Middle frontal gyrus (tissue), 1 donor: Measurements from ENCODE around the gene FOXN3.
"Not testable (repeated sequence)": the region's sequence is repeated elsewhere in the genome, so short reads cannot be mapped to it uniquely, and the experiment has no call there.

Experiments
- DNase-seq: peaks from one replicate; pipeline ENCODE4 v3.0.0-alpha.2; 2015; ENCODE audit warnings: low spot score; ENCODE audit errors: extremely low spot score

The FOXN3 gene

GRCh38 chr14:89178376-89178775 lies 238.7 kb downstream of the FOXN3 start:
- DNase-seq, result no peak

GRCh38 chr14:89175881-89176799 lies 240.9 kb downstream of the FOXN3 start:
- DNase-seq, result no peak

DNA sequence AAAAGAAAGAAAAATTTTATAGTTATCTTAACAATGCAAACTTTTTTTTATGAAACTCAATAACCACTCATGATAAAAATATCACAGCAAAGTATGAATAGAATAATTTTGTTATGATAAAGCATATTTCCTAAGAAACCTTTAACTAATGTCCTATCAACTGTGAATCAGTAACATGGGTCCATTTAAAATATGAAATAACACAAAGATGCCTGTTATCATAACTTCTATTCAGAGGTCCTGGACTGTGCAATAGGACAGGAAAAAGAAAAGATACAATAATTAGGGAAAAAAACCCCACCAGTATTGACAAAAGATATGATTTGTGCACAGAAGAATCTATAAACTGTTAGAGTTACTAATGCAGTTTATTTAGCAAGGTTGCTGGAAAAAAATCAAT lies 245.4 kb downstream of the FOXN3 start:
- DNase-seq, result no peak

DNA sequence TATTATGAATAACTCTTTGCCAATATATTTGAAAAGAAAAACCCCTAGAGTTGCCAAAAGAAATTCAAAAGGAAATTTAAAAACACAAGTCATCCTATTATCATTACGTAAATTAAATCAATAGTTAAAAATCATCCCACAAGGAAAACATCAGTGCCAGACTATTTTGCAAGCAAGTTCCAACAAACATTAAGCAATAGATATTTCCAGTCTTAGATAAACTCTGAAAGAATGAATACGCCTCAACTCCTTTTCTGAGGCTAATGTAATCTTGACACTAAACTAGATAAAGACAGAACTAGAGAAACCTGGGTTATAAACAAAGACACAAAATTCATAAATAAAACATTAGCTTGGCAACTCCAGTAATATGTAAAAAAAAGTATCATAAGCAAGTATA lies 245.9 kb downstream of the FOXN3 start:
- DNase-seq, result no peak

DNA sequence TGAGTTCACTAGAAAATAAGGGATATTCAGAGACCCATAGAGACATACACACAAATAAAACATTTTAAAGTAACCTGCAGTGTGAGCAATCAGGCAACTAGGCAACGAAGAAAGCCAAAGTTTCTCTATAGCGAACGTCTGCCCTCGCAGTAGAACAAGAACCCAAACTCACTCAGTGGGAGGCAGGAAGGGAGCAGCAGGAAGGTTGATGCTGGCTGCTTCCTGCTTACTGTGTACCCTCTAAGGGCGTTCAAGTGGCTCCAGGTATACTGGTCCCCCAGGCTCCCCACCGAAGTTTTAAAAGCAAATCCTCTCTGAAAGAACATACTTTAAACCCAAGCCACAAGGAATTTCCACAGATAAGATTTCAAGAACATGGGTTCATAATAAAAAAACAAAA lies 249.3 kb downstream of the FOXN3 start:
- no peak for DNase-seq

GRCh38 chr14:89166633-89167032 lies 250.4 kb downstream of the FOXN3 start:
- DNase-seq, result no peak

- no peak for DNase-seq
These were observed 251.5 kb downstream of the FOXN3 start for GRCh38 chr14:89165189-89166181.

GRCh38 chr14:89164168-89165073 lies 252.6 kb downstream of the FOXN3 start:
- no peak for DNase-seq

DNA sequence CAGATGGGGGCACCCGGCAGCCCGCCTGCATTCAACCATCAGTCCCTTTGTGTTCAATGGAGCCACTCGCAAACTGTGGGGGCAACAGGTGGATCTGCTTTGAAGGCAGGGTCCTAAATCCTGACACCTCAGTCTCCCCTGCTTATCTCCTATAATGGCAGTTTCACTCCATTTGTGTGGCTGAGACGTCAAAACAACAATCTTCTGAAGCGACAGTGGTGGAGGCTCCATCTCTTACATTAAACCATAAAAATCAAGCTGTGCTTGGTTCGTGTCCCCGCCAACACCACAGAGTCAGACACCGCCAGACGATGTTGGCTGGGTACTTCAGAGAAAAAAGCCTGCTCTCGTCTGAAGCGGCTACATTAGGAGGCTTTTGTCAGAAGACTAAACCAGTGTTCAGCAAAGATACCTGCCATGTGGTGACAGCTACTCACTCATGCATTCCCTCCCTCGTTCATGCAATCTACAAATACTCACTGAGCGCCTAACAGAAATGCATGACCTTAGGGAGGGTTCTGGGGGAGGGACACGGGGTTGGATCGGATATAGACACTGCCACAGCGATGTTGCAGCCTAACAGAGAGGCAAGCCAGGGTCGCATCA lies 253.9 kb downstream of the FOXN3 start:
- no peak for DNase-seq

GRCh38 chr14:89162586-89162985 lies 254.4 kb downstream of the FOXN3 start:
- no peak for DNase-seq

DNA sequence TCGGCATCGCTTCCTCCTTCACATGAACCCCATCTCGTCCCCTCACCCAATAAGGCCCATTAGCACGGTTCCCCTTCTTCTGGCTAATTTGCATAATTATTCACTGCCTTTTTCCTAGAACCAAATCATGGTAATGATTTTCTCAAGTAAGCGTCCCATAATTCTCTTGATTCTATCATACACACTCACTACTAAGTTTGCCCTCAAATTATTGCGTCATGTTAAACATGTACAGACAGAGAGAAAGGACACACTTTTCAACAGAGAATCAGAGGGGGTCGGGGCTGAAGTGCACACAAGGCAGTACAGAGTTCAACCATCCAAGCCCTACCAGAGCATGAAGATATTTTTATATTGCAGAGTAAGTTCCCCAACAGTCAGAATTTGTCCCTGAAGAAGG lies 256.6 kb downstream of the FOXN3 start:
- DNase-seq, result no peak

- no peak for DNase-seq
These were observed 258.3 kb downstream of the FOXN3 start for GRCh38 chr14:89158701-89159100.

DNA sequence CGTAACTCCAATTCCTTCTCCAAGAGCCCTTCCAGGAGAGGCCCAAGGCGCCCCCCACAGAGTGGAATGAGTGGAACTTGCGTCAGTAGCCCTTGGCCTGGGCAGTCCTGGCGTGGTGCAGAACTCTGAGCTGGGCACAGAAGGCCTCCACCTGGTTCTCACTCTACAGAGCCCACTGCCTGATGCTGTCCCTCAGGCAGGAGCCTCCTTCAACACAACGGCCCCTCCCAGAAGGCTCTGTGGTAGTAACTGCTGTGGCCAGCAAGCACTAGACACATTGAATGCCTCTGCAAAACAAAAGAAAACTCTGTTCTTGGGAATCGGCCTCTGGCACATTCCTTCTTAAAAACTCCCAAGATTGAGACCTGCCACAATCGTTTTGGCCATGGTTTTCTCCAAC lies 258.9 kb downstream of the FOXN3 start:
- not testable (repeated sequence) for DNase-seq

- DNase-seq, result no peak
These were observed 261.5 kb downstream of the FOXN3 start for GRCh38 chr14:89155491-89155890.

DNA sequence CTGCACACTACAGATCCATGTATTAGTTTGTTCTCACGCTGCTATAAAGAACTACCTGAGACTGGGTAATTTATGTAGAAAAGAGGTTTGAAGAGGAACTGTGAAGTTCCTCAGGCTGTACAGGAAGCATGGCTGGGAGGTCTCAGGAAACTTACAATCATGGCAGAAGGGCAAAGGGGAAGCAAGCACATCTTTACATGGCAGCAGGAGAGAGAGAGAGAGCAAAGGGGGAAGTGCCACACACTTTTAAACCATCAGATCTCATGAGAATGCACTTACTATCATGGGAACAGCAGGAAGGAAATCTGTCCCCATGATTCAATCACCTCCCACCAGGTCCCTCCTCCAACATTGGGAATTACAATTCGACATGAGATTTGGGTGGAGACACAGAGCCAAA lies 265.3 kb downstream of the FOXN3 start:
- not testable (repeated sequence) for DNase-seq

- no peak for DNase-seq
These were observed 270.8 kb downstream of the FOXN3 start for GRCh38 chr14:89146274-89146673.

DNA sequence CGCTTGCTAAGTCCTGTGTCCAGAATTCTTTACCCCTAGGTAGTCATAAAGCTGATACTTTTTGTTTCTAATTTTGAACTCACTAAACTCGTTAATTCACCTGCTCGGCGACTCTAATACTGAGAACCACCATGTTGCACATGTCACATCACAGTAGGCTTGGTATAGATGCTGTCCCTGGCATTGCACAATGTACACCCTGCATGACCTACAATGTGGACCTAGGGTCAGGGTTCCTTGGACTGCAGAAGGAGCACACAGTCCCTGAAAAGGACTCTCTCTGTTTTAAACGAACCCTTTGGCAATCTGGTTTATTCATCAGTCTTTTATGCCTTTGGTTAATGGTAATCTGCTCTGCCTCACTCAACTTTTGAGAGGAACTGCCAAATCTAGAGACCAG lies 272.4 kb downstream of the FOXN3 start:
- DNase-seq, result no peak

DNA sequence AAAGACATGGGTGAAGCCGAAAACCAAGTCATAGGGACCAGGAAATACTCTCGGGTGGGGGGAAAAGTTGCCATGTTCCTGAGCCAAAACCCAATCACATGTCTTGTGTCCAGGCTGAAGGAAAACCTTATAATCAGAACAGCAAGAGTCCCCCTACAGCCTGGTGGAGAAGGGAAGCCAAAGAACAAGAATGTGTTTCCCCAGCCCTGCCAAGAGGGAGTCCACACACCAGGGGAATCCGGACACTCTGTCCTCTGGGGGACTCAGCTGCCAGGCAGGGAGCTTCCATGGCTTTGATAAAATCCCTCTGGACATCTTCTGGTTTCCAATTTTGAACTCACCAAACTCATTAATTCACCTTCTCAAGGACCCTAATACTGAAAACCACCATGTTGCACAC lies 273.0 kb downstream of the FOXN3 start:
- DNase-seq, result no peak

- DNase-seq, result no peak
These were observed 273.4 kb downstream of the FOXN3 start for GRCh38 chr14:89143595-89143994.

DNA sequence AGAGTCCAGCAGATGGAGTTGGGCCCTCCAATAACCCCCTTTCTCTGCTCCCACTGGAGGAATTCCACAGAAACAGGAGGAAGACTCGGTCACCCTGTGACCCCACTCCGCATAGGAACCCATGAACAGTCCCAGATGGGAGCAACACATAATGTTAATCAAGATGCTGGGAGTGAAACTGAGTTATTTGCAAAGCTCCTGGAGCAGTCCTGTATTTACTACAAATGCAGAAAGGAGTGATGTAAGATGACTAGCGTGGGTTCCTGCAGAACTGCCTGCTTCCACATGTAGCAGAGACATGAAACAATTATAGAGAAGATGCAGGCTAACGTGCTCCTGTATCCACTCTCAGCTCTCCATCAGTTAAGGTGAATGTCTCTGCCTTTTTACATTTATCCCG lies 274.7 kb downstream of the FOXN3 start:
- no peak for DNase-seq

DNA sequence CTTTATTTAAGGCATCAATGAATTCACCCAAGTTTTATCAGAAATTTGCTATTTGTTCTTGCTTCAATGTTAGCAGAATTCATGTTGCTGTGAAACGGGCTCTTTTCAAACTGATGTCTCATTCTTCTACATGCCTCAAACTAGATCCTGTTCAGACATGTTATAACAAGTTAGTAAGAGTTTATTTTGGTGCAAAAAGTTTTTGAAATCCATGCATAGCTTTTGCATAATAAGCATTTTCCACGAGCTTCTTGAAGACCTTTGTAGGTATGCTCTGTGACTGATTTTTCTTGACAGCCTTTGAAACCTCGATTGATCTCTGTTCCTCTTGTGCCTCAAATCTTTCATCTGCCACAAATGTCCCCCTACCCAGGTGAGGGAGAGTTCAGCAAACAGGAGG lies 275.2 kb downstream of the FOXN3 start:
- no peak for DNase-seq
